NB4 (cell line): ENCODE measurements around the gene SRP9.

Source experiments
- DNase-seq: peaks from one replicate; pipeline ENCODE4 v3.0.0; 2010; ENCODE audit warnings: low read depth
- H3K4me3 ChIP-seq: one replicate; pipeline ENCODE4 v1.5.1; 2011; ENCODE audit warnings: mild to moderate bottlenecking, low read depth, low read length, moderate library complexity
- CTCF ChIP-seq: IDR thresholded peaks from one replicate; pipeline ENCODE4 v1.5.1; 2012; ENCODE audit warnings: low read depth, low read length
- MAX ChIP-seq: IDR thresholded peaks from 2 replicates; pipeline ENCODE4 v1.6.1; 2011; ENCODE audit warnings: low read depth, low read length
- MYC ChIP-seq: IDR thresholded peaks from 2 replicates; pipeline ENCODE4 v1.6.1; 2011; ENCODE audit warnings: low read depth, low read length
- POLR2A ChIP-seq: IDR thresholded peaks from 2 replicates; pipeline ENCODE4 v1.6.1; 2011; ENCODE audit warnings: mild to moderate bottlenecking; ENCODE audit not compliant: insufficient read length; ENCODE audit errors: extremely low read depth

The SRP9 gene

GRCh38 chr1:225822655-225823403 lies 45.2 kb downstream of the SRP9 start:
- no peak for DNase-seq
- no peak overlapping the region for H3K4me3 ChIP-seq
- no peak for TF ChIP-seq MAX
- TF ChIP-seq CTCF: no peak
- no peak for TF ChIP-seq POLR2A
- TF ChIP-seq MYC: no peak

GRCh38 chr1:225823811-225824261 lies 46.2 kb downstream of the SRP9 start:
- TF ChIP-seq CTCF (no peak), MAX (no peak), MYC (no peak), POLR2A (no peak)
- DNase-seq: no peak
- no peak overlapping the region for H3K4me3 ChIP-seq

GRCh38 chr1:225824533-225824941 lies 46.9 kb downstream of the SRP9 start:
- H3K4me3 ChIP-seq: no peak overlapping the region
- no peak for DNase-seq
- TF ChIP-seq MYC (no peak), CTCF (no peak), MAX (no peak), POLR2A (no peak)

- DNase-seq: no peak
- no peak overlapping the region for H3K4me3 ChIP-seq
- TF ChIP-seq POLR2A (no peak), CTCF (no peak), MAX (no peak), MYC (no peak)
Observed at GRCh38 chr1:225825078-225825477, 47.5 kb downstream of the SRP9 start.

- H3K4me3 ChIP-seq: no peak overlapping the region
- no peak for DNase-seq
- TF ChIP-seq POLR2A: no peak
- TF ChIP-seq MYC: no peak
- TF ChIP-seq CTCF: no peak
- TF ChIP-seq MAX: no peak
Observed at GRCh38 chr1:225825607-225826007, 48.0 kb downstream of the SRP9 start.
